HG02938 (cell line): ENCODE measurements around the gene RAD23A.

ENCODE experiments used
- ATAC-seq: cut with Tn5 transposase; IDR thresholded peaks from one replicate; pipeline ENCODE4 v1.9.1; 2021; ENCODE audit warnings: mild to moderate bottlenecking, moderate library complexity; ENCODE audit not compliant: unreplicated experiment

The RAD23A gene

GRCh38 chr19:13001502-13002165 lies 56.0 kb downstream of the RAD23A start:
- no peak for ATAC-seq

- ATAC-seq = no peak
Measured at GRCh38 chr19:13002166-13002898, 56.7 kb downstream of the RAD23A start.

- ATAC-seq = no peak
Measured at GRCh38 chr19:13003081-13003480, 57.4 kb downstream of the RAD23A start.
